GM12864 (cell line): ENCODE data around the gene TKT.

Source experiments
- DNase-seq: peaks from one replicate; pipeline ENCODE4 v3.0.0-alpha.2; 2011; ENCODE audit warnings: low read depth
- H3K4me3 ChIP-seq: 2 replicates; pipeline ENCODE4 v1.5.1; 2011; ENCODE audit warnings: mild to moderate bottlenecking, low read depth, low read length, control low read depth
- TF ChIP-seq, protein P1 (sequence below): IDR thresholded peaks from 2 replicates; pipeline ENCODE4 v1.5.1; 2011; ENCODE audit warnings: low read depth, mild to moderate bottlenecking, moderate library complexity, low read length, control low read depth, inconsistent platforms; ENCODE audit errors: missing control alignments

TKT gene

GRCh38 chr3:53180305-53181023, 75.4 kb downstream of the TKT start:
- H3K4me3 ChIP-seq = no peak overlapping the region
- peak; percentile 88 for DNase-seq
- TF ChIP-seq, protein P1, sequence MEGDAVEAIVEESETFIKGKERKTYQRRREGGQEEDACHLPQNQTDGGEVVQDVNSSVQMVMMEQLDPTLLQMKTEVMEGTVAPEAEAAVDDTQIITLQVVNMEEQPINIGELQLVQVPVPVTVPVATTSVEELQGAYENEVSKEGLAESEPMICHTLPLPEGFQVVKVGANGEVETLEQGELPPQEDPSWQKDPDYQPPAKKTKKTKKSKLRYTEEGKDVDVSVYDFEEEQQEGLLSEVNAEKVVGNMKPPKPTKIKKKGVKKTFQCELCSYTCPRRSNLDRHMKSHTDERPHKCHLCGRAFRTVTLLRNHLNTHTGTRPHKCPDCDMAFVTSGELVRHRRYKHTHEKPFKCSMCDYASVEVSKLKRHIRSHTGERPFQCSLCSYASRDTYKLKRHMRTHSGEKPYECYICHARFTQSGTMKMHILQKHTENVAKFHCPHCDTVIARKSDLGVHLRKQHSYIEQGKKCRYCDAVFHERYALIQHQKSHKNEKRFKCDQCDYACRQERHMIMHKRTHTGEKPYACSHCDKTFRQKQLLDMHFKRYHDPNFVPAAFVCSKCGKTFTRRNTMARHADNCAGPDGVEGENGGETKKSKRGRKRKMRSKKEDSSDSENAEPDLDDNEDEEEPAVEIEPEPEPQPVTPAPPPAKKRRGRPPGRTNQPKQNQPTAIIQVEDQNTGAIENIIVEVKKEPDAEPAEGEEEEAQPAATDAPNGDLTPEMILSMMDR = no peak

DNA sequence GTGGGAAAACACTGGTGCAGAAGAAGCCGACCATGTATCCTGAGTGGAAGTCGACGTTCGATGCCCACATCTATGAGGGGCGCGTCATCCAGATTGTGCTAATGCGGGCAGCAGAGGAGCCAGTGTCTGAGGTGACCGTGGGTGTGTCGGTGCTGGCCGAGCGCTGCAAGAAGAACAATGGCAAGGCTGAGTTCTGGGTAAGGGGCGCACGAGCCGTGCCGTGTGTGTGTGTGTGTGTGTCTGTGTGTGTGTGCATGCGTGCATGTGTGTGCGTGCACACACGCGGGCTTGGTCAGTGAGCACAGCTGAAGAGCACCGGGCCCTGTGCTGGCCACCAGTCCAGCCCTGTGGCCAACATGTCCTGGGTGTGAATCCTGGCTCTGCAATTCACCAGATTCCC, 76.2 kb downstream of the TKT start:
- H3K4me3 ChIP-seq = no peak overlapping the region
- DNase-seq = no peak
- TF ChIP-seq, protein P1 = no peak

- no peak for DNase-seq
- H3K4me3 ChIP-seq = no peak overlapping the region
- TF ChIP-seq, protein P1 = no peak
These were observed 77.6 kb downstream of the TKT start for GRCh38 chr3:53178246-53178645.

DNA sequence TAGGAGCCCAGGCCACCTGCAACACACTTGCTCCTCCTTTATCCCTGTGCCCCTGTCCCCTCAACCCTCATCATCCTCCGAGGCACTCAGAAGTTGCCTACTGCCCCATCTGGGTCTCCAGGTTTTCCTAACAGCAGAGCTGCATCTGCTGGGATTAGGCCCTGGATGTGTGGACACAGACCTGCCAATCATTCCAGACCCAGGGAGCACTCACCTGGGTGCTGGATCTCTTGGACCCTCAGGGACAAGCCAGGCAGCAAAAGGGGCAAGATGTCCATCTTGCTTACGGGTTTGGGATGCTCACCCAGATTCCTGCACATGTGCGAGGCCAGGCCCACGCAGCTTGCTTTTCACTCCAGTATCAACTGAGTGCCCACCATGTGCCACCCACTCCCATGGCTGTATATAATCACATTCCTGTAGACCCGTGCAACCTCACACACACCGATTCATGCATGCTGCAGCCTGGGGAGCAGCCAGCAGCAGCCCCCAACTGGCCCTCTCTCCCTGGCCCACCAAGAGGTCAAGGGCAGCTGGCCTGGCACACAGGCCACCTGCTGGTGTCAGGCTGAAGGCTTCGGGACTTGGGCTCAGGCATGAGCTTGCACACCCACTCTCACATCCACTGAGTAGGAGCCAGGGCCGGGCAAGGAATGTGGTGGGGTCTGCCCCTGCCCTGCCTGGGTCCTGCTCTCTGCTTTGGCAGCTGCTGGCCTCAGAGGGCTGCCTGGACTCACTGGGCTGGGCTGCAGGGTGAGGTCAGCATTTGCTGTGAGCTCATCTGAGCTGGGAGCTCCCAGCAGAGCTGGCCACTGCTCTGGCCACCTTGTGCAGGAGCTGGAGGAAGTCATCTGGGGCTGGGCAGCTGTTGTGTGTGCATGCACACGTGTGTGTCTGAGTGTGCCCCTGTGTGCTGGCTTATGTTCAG, 79.9 kb downstream of the TKT start:
- TF ChIP-seq, protein P1 = no peak
- DNase-seq = no peak
- H3K4me3 ChIP-seq = no peak overlapping the region
